BLaER1 treated with 17β-estradiol and CSF1 and Interleukin-3, amounts not matched to agents 10 nM and 100 nM (cell line): ENCODE results near the gene KMT2E.

Experiments
- H3K27ac ChIP-seq, 11 experiments: shearing (Covaris generic); formaldehyde crosslinking; 2 replicates each; pipeline ENCODE4 v1.8.1; 2022
- H3K27me3 ChIP-seq, 11 experiments: shearing (Covaris generic); formaldehyde crosslinking; 2 replicates each; pipeline ENCODE4 v1.8.1; 2022
- H3K36me3 ChIP-seq, 11 experiments: shearing (Covaris generic); formaldehyde crosslinking; 2 replicates each; pipeline ENCODE4 v1.8.1; 2022
- H3K4me1 ChIP-seq, 10 experiments: shearing (Covaris generic); formaldehyde crosslinking; 2 replicates each; pipeline ENCODE4 v1.8.1; 2022
- H3K4me2 ChIP-seq, 11 experiments: shearing (Covaris generic); formaldehyde crosslinking; 2 replicates each; pipeline ENCODE4 v1.8.1; 2022
- H3K4me3 ChIP-seq, 10 experiments: shearing (Covaris generic); formaldehyde crosslinking; 2 replicates each; pipeline ENCODE4 v1.8.1; 2022
- H3K9ac ChIP-seq, 11 experiments: shearing (Covaris generic); formaldehyde crosslinking; 2 replicates each; pipeline ENCODE4 v1.8.1; 2022
- H3K9me3 ChIP-seq, 11 experiments: shearing (Covaris generic); formaldehyde crosslinking; replicated peaks in 1 of 11; 2 replicates each; pipeline ENCODE4 v1.8.1; 2022
- H4K20me1 ChIP-seq, 11 experiments: shearing (Covaris generic); formaldehyde crosslinking; 2 replicates each; pipeline ENCODE4 v1.8.1; 2022
- Cebpa-rat ChIP-seq, 11 experiments: shearing (Covaris generic); IDR thresholded peaks; 2 replicates each; pipeline ENCODE4 v1.8.1; 2022

KMT2E gene

DNA sequence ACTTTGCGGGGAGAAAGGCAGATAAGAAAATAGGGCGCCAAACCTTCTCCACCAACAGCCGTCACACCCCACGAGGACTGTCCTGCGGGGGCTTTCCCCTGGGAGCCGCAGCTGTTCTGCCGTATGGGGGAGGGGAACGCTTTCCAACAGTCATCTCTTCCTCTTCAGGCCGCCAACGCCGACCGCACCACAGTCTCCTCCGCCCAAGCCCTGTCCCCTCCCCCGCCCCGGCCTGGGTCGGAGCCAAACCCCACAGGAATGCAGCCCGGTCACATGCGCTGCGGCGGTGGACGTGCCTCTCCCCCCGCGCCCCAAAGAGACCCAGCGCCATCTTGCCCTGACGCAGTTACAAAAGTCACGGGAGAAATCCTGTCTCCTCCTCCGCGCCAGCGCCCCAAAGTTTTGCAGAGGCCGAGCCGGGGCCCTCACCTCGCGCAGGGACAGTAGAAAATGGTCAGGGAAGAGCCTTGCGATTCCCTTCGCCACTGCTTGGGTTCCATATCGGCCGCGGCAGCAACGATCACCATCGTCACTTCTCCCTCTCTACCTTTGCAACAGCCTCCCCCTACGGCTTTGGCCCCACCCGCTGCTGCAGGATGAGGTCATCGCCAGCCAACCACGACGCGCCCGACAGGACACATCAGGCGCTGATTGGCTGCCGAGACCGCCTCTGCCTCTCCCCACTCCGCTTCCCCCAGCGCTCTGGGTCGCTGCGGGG is 1.3 kb upstream of the KMT2E start:
- Histone ChIP-seq H3K4me2 (peak overlapping the region; percentile 84 to 99 (median 95)), H3K9ac (peak overlapping the region; percentile 97 to 100 (median 100)), H4K20me1 (peaks cover 18 to 67% (median 31%) of the 10 kb centered on the region in 11 experiments), H3K36me3 (peaks cover 12 to 32% (median 23%) of the 10 kb centered on the region in 11 experiments), H3K4me3 (peak overlapping the region; percentile 81 to 98 (median 90)), H3K4me1 (peaks cover 26 to 46% (median 31%) of the 10 kb centered on the region in 10 experiments), H3K27me3 (no peaks in the 10 kb centered on the region), H3K27ac (peak overlapping the region; percentile 99 to 100 (median 100)), H3K9me3 (no peaks in the 10 kb centered on the region)
- no peak for TF ChIP-seq Cebpa-rat (IDR thresholded peaks at IDR 0.05)

DNA sequence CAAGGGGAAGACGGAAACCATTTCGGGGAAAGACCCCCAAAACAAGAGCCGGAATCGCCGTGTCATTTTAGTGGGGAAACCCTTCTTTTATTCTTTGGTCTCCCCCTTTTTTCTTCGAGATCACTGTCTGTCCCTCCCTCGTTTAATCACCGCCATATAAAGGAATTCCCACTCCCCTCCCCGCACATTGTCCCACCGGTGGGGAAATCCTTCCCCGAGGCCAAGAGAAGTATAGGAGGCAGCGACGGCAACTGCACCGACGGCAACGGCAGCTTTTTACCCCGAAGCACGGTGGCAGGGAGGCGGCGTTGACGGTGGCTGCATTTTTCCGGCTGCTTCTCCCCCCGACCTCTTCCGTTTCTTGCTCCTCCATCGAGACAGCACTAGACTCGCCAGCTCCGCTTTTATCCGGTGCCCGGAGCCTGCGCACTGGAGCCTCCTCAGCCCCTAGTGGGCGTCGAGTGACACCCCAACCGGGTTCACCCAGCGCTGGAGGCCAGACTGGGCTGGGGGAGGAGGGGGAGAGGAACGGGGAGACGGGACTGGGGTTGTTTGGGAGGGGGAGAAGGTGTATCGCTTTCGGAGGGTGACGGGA is 687 bp upstream of the KMT2E start:
- H3K9me3 ChIP-seq = no peaks in the 10 kb centered on the region
- H3K4me2 ChIP-seq = peak overlapping the region; percentile 70 to 97 (median 86)
- peak overlapping the region; percentile 97 to 100 (median 100) for H3K9ac ChIP-seq
- peaks cover 22 to 46% (median 30%) of the 10 kb centered on the region in 10 experiments for H3K4me1 ChIP-seq
- no peaks in the 10 kb centered on the region for H3K27me3 ChIP-seq
- peaks cover 5 to 25% (median 16%) of the 10 kb centered on the region in 11 experiments; a peak in 20 of 22 replicates for H3K36me3 ChIP-seq
- H4K20me1 ChIP-seq = peaks cover 25 to 67% (median 33%) of the 10 kb centered on the region in 11 experiments
- TF ChIP-seq Cebpa-rat (IDR thresholded peaks at IDR 0.05) = no peak
- H3K4me3 ChIP-seq = peak overlapping the region; percentile 81 to 98 (median 90)
- peak overlapping the region; percentile 99 to 100 (median 100) for H3K27ac ChIP-seq

DNA sequence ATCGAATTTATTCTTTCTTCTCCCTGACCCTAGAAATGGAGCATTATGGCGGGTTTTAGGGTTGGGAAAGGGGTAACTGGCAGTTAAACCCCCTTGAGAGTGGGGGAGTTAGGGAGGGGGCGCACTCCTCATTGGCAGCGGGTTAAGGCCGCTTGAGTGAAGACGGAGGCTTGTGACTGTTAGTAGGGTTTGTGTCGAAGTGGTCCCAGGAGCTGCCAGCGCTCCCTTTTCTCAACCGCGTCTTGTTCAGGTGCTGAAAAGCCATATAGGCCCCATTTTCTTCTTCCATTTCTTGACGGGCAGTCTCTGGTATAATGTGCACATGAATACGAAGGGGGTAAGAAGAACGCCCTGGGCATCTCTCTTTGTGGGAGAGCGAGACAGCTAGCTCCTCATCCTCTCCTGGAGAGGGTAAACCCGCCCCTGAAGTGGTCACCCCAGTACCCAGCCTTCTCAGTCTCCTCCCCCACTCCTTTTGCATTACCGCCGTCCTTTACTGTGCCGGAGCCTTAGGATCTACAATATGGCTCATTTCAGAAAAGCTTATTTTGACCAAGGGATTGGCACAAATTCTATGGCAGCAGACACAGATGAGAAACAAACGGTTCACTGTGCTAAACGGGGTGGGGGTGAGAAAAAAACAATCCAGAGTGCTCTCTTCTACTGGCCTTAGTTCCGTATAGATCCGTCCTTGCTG is 836 bp downstream of the KMT2E start:
- Histone ChIP-seq H3K27me3 (no peaks in the 10 kb centered on the region), H3K4me3 (peak overlapping the region; percentile 81 to 98 (median 90)), H3K9me3 (no peaks in the 10 kb centered on the region), H3K4me2 (peak overlapping the region; percentile 84 to 97 (median 88)), H4K20me1 (peaks cover 22 to 66% (median 43%) of the 10 kb centered on the region in 11 experiments; a peak in 19 of 22 replicates), H3K9ac (peak overlapping the region; percentile 97 to 100 (median 100)), H3K27ac (peak overlapping the region; percentile 99 to 100 (median 100)), H3K4me1 (peaks cover 14 to 46% (median 28%) of the 10 kb centered on the region in 10 experiments), H3K36me3 (peaks cover 0 to 10% (median 4%) of the 10 kb centered on the region in 11 experiments; a peak in 8 of 22 replicates)
- TF ChIP-seq Cebpa-rat (IDR thresholded peaks at IDR 0.05) = no peak

DNA sequence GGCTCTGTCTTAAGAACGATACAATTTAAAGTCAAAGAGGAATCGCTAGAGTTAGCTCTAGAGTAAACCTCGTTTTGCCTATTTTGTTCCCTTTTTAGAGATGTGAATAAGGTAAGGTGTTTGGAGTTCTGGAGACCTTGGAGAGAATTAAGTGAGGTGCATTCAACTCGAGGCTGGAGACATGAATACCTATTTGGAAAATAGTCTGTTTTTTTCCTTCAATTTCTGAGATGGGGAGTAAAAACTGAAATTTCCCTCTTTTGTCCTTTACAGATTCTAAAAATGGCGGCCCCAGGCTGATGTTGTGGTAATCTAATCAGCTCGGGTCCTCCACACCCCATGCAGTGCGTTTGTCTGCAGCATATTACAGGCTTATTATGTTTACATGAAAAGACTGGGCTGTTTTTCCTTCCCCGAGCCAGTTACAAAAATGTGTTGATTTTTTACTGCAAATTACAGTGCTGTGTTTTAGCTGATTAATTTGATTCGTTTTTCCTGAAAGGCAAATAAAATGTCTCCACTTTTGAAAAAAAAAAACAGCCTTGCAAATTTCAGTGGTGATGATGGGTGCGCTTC is 1.5 kb downstream of the KMT2E start:
- Histone ChIP-seq H3K4me2 (peak overlapping the region; percentile 84 to 97 (median 88)), H3K9ac (peak overlapping the region; percentile 97 to 100 (median 100)), H4K20me1 (peaks cover 22 to 66% (median 49%) of the 10 kb centered on the region in 11 experiments; a peak in 18 of 22 replicates), H3K4me1 (peaks cover 14 to 46% (median 28%) of the 10 kb centered on the region in 10 experiments), H3K9me3 (no peaks in the 10 kb centered on the region), H3K27ac (peak overlapping the region; percentile 99 to 100 (median 100)), H3K4me3 (peak overlapping the region; percentile 81 to 98 (median 90)), H3K27me3 (no peaks in the 10 kb centered on the region), H3K36me3 (peaks cover 0 to 4% (median under 1%) of the 10 kb centered on the region in 11 experiments; a peak in 5 of 22 replicates)
- TF ChIP-seq Cebpa-rat (IDR thresholded peaks at IDR 0.05) = no peak

DNA sequence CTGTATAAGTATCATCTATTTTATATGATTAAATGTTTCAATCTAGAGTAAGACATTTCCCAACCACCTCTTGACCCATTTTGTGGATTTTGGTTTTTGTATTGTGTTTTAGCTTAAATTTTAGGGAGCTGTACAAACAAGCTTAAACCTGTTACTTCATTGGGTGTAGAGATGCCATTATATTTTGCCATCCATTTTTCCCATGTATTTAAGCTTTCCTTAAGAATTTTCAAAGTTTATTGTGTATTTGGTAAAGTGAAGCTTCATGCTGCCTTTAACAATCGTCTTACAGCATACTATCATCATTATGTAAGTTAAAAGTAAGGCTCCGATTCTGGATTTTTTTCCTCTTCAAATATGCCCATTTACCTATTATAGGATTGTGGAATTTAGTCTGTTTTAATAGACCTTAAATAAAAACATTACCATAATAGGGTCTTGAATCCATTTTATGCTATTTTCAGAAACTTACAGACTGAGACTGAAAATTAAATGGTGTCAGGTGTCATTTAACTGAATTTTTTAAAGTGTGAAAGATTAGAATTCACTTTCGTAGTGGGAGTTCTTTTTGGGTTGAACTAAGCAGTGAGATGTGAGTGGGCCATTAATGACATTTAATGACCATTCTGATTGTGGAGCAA is 2.2 kb downstream of the KMT2E start:
- Histone ChIP-seq H3K9me3 (no peaks in the 10 kb centered on the region), H3K4me1 (peaks cover 15 to 49% (median 33%) of the 10 kb centered on the region in 10 experiments), H3K9ac (peak overlapping the region; percentile 97 to 100 (median 100)), H3K27ac (peak overlapping the region; percentile 99 to 100 (median 100)), H3K4me3 (peak overlapping the region; percentile 81 to 98 (median 90)), H3K4me2 (peak overlapping the region; percentile 84 to 97 (median 88)), H3K27me3 (no peaks in the 10 kb centered on the region), H3K36me3 (peaks cover 0 to 7% (median 0%) of the 10 kb centered on the region in 11 experiments; a peak in 6 of 22 replicates), H4K20me1 (peaks cover 25 to 65% (median 53%) of the 10 kb centered on the region in 11 experiments; a peak in 20 of 22 replicates)
- no peak for TF ChIP-seq Cebpa-rat (IDR thresholded peaks at IDR 0.05)

DNA sequence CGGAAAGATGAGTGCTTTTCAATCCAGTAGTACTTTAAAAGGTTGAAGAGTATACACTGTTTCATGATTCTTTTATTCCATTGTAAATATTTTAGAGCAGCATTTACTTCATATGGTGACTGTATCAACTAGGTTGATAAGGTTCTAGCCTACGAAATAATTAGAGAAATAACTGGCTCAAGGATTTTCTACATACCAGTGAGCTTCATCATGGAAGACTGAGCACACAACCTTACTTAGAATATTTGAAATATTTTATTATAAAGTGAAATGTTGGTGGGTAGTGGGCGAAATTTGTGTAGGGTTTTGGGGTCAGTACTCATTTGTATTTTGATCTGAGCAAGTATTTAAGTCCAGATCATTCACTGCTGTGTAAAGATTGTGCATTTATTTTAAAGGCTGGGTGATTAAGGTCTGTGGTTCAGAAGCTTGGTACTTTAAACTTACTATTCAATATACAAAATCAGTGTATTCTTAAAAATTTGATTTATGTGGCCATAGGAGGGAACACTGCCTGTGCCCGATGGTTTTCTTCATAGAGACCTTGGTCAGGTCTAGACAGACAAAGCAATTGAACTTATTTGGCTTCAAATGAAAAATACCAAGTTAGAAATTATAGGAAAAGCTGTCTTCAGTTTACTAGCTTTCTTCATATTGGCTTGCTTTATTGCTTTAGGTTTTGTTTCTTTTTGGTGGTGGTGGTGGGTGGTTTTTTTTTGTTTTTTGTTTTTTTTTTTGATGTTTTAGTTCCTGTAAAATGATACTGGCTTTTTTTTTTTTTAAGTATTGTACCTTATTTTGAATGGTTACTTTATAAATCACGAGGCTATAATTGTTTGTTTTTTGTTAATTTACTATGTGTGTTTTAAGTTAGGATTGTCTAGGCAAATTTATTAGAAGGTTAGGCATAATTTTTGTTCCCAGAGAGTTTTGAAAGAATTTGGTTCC is 3.0 kb downstream of the KMT2E start:
- peak overlapping the region; percentile 81 to 98 (median 90) for H3K4me3 ChIP-seq
- no peaks in the 10 kb centered on the region for H3K27me3 ChIP-seq
- peak overlapping the region; percentile 84 to 97 (median 88) for H3K4me2 ChIP-seq
- peaks cover 31 to 73% (median 61%) of the 10 kb centered on the region in 11 experiments; a peak in 21 of 22 replicates for H4K20me1 ChIP-seq
- peaks cover 0 to 15% (median 0%) of the 10 kb centered on the region in 11 experiments; a peak in 9 of 22 replicates for H3K36me3 ChIP-seq
- H3K4me1 ChIP-seq = peaks cover 23 to 57% (median 41%) of the 10 kb centered on the region in 10 experiments
- H3K9ac ChIP-seq = peak overlapping the region; percentile 97 to 100 (median 100)
- H3K27ac ChIP-seq = peak overlapping the region; percentile 99 to 100 (median 100)
- no peaks in the 10 kb centered on the region for H3K9me3 ChIP-seq
- no peak for TF ChIP-seq Cebpa-rat (IDR thresholded peaks at IDR 0.05)

DNA sequence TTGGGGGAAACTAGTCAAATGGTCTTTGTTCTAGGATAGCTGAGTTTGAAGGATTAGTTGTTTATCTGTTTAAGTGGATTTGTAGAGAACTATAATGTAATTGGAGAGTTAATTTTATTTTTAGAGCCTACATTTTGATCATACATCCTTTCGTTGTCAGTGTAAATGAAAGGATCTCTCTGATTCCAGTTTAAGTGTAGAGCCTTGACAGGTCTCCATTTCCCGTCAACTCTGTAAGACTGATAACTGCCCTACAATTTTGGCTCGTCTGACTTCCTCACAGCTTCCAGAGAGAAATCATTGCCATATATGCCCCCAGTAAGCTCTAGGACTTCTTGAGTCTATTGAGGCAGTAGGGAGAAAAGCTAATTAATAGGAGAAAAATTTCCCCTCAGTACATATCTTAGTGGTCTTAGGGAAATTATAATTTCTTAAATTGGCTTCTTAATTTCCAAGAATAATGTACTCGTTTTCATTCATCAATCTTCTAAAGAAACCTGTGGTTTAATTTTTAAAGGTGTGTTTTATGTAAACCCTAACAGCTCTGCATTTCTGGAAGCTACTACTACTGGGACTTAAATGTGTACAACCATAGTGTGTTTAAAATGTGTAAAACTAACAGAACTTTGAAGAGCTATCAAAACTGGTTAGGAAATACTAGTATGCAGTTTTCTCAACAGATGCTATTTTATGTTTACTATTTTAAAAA is 3.8 kb downstream of the KMT2E start:
- peaks cover 0 to 18% (median 4%) of the 10 kb centered on the region in 11 experiments; a peak in 10 of 22 replicates for H3K36me3 ChIP-seq
- no peaks in the 10 kb centered on the region for H3K27me3 ChIP-seq
- H4K20me1 ChIP-seq = peaks cover 32 to 81% (median 70%) of the 10 kb centered on the region in 11 experiments; a peak in 21 of 22 replicates
- peak overlapping the region; percentile 84 to 97 (median 88) for H3K4me2 ChIP-seq
- H3K9me3 ChIP-seq = no peaks in the 10 kb centered on the region
- TF ChIP-seq Cebpa-rat (IDR thresholded peaks at IDR 0.05) = no peak
- H3K4me3 ChIP-seq = peak overlapping the region; percentile 81 to 98 (median 90)
- H3K9ac ChIP-seq = peak overlapping the region; percentile 97 to 100 (median 100)
- H3K4me1 ChIP-seq = peaks cover 29 to 65% (median 46%) of the 10 kb centered on the region in 10 experiments
- peak overlapping the region; percentile 99 to 100 (median 100); a peak in 20 of 22 replicates for H3K27ac ChIP-seq
